UCSD-AML1 (cell line): Measurements from ENCODE around the gene DCLK1.
"Not testable (repeated sequence)": the region's sequence is repeated elsewhere in the genome, so short reads cannot be mapped to it uniquely, and the experiment has no call there.

Source experiments
- DNase-seq: peaks from one replicate; lab custom pipeline; 2025; ENCODE audit not compliant: unreplicated experiment; lab: John Stamatoyannopoulos, UW

Gene DCLK1

GRCh38 chr13:36131931-36132297, 732 bp upstream of the DCLK1 start:
- no peak for DNase-seq

- no peak for DNase-seq
Measured at GRCh38 chr13:36130552-36131221, 495 bp downstream of the DCLK1 start.

- no peak for DNase-seq
Measured at GRCh38 chr13:36130193-36130551, 1.0 kb downstream of the DCLK1 start.

- DNase-seq: no peak
Measured at GRCh38 chr13:36129539-36129938, 1.6 kb downstream of the DCLK1 start.

GRCh38 chr13:36126491-36126890, 4.7 kb downstream of the DCLK1 start:
- no peak for DNase-seq

GRCh38 chr13:36125841-36126240, 5.3 kb downstream of the DCLK1 start:
- no peak for DNase-seq

- DNase-seq: no peak
Measured at GRCh38 chr13:36124236-36124822, 6.9 kb downstream of the DCLK1 start.

GRCh38 chr13:36115306-36115705, 15.9 kb downstream of the DCLK1 start:
- no peak for DNase-seq

GRCh38 chr13:36114233-36114632, 16.9 kb downstream of the DCLK1 start:
- no peak for DNase-seq

GRCh38 chr13:36108954-36109353, 22.2 kb downstream of the DCLK1 start:
- DNase-seq: no peak

GRCh38 chr13:36108342-36108741, 22.8 kb downstream of the DCLK1 start:
- DNase-seq: no peak

GRCh38 chr13:36107521-36107920, 23.7 kb downstream of the DCLK1 start:
- no peak for DNase-seq

- no peak for DNase-seq
Measured at GRCh38 chr13:36105726-36106125, 25.5 kb downstream of the DCLK1 start.

GRCh38 chr13:36102721-36103120, 28.5 kb downstream of the DCLK1 start:
- DNase-seq: no peak

- DNase-seq: not testable (repeated sequence)
Measured at GRCh38 chr13:36101907-36102306, 29.3 kb downstream of the DCLK1 start.

- no peak for DNase-seq
Measured at GRCh38 chr13:36101157-36101556, 30.0 kb downstream of the DCLK1 start.

- no peak for DNase-seq
Measured at GRCh38 chr13:36098080-36098479, 33.1 kb downstream of the DCLK1 start.

- DNase-seq: no peak
Measured at GRCh38 chr13:36096461-36097416, 34.4 kb downstream of the DCLK1 start.

- DNase-seq: no peak
Measured at GRCh38 chr13:36094478-36094877, 36.7 kb downstream of the DCLK1 start.

GRCh38 chr13:36090592-36090991, 40.6 kb downstream of the DCLK1 start:
- no peak for DNase-seq

- DNase-seq: no peak
Measured at GRCh38 chr13:36089130-36089647, 42.0 kb downstream of the DCLK1 start.

GRCh38 chr13:36088463-36088862, 42.7 kb downstream of the DCLK1 start:
- no peak for DNase-seq
